SKM-1 treated with dmso at 0.1 percent for 144 hours (cell line): ENCODE results near the gene ELMOD1.

Experiments used
- DNase-seq: peaks from one replicate; lab custom pipeline; 2025; ENCODE audit not compliant: unreplicated experiment; lab: John Stamatoyannopoulos, UW

ELMOD1 gene

GRCh38 chr11:107583629-107584195, 7.2 kb upstream of the ELMOD1 start:
- DNase-seq, result no peak

GRCh38 chr11:107587306-107587979, 3.5 kb upstream of the ELMOD1 start:
- DNase-seq, result no peak

GRCh38 chr11:107591378-107592230, 657 bp downstream of the ELMOD1 start:
- peak; percentile 7 for DNase-seq

- DNase-seq, result no peak
Measured at GRCh38 chr11:107592231-107592590, 1.3 kb downstream of the ELMOD1 start.

- DNase-seq, result no peak
Measured at GRCh38 chr11:107592813-107593212, 1.9 kb downstream of the ELMOD1 start.

- DNase-seq, result no peak
Measured at GRCh38 chr11:107593951-107594350, 3.0 kb downstream of the ELMOD1 start.

GRCh38 chr11:107594736-107595135, 3.8 kb downstream of the ELMOD1 start:
- DNase-seq, result no peak

- DNase-seq, result no peak
Measured at GRCh38 chr11:107598225-107599139, 7.5 kb downstream of the ELMOD1 start.

GRCh38 chr11:107605061-107606006, 14.4 kb downstream of the ELMOD1 start:
- no peak for DNase-seq

- DNase-seq, result no peak
Measured at GRCh38 chr11:107606141-107606540, 15.2 kb downstream of the ELMOD1 start.

GRCh38 chr11:107608809-107609208, 17.9 kb downstream of the ELMOD1 start:
- DNase-seq, result no peak

GRCh38 chr11:107609400-107610218, 18.7 kb downstream of the ELMOD1 start:
- no peak for DNase-seq

GRCh38 chr11:107612445-107612844, 21.5 kb downstream of the ELMOD1 start:
- no peak for DNase-seq

GRCh38 chr11:107619926-107620325, 29.0 kb downstream of the ELMOD1 start:
- DNase-seq, result no peak

GRCh38 chr11:107621081-107621480, 30.1 kb downstream of the ELMOD1 start:
- DNase-seq, result no peak

- no peak for DNase-seq
Measured at GRCh38 chr11:107623183-107623582, 32.2 kb downstream of the ELMOD1 start.

- no peak for DNase-seq
Measured at GRCh38 chr11:107624983-107625684, 34.2 kb downstream of the ELMOD1 start.

- no peak for DNase-seq
Measured at GRCh38 chr11:107625685-107625989, 34.7 kb downstream of the ELMOD1 start.

- DNase-seq, result no peak
Measured at GRCh38 chr11:107631043-107631442, 40.1 kb downstream of the ELMOD1 start.
